Epithelial cell of proximal tubule (primary cell): ENCODE data around the gene ILRUN. TPM values are rescaled to one million over a fixed set of nuclear protein-coding genes. Genes with fewer than 3 reads are reported as not detected.
"Not testable (repeated sequence)": the region's sequence is repeated elsewhere in the genome, so short reads cannot be mapped to it uniquely, and the experiment has no call there.

ENCODE experiments used
- DNase-seq: peaks from one replicate; pipeline ENCODE4 v3.0.0-alpha.2; 2011; ENCODE audit warnings: low read depth
- H3K4me3 ChIP-seq: 2 replicates; pipeline ENCODE4 v1.5.1; 2011; ENCODE audit warnings: low read depth, mild to moderate bottlenecking, low read length
- total RNA-seq: library from RNA; depleted of rRNA; stranded (reverse); fragments of >200 nt; gene quantifications from 2 replicates; pipeline ENCODE4 v1.2.3, GENCODE V29; 2015
- TF ChIP-seq, protein P1 (sequence below): conservative IDR thresholded peaks from 2 replicates; pipeline ENCODE4 v1.5.1; 2012; ENCODE audit warnings: low read depth, mild to moderate bottlenecking, low read length

ILRUN gene
- total RNA-seq, 1 donor from 2014 or later: 22.0 TPM

DNA sequence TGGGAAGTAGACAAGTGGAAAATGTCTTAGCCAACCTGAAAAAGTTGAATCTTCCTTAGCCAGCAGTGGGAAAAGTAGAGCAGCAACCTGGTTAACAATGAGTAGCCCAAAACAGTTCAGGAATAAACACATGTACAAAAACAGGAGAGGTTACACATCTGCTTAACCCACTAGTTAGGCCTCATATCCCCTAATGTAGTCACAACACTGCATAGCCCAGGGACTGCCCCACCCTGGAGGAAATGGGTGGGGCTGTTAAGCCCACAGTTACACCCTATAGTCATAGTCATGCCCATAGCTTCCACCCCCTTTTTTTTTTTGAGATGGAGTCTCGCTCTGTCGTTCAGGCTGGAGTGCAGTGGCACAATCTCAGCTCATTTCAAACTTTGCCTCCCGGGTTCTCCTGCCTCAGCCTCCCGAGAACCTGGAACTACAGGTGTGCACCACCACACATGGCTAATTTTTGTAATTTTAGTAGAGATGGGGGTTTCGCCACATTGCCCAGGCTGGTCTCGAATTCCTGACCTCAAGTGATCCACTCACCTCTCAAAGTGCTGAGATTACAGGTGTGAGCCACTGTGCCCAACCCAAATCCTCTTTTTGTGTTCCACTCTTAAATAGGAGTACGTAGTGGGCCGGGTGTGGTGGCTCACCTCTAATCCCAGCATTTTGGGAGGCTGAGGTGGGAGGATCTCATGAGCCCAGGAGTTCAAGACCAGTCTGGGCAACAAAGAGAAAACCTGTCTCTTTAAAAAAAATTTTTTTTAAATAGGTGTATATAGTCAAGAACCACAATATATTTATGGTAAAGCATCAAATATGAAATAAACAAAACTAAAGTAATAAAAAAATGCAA, 24.5 kb downstream of the ILRUN start:
- DNase-seq: no peak
- TF ChIP-seq, protein P1, sequence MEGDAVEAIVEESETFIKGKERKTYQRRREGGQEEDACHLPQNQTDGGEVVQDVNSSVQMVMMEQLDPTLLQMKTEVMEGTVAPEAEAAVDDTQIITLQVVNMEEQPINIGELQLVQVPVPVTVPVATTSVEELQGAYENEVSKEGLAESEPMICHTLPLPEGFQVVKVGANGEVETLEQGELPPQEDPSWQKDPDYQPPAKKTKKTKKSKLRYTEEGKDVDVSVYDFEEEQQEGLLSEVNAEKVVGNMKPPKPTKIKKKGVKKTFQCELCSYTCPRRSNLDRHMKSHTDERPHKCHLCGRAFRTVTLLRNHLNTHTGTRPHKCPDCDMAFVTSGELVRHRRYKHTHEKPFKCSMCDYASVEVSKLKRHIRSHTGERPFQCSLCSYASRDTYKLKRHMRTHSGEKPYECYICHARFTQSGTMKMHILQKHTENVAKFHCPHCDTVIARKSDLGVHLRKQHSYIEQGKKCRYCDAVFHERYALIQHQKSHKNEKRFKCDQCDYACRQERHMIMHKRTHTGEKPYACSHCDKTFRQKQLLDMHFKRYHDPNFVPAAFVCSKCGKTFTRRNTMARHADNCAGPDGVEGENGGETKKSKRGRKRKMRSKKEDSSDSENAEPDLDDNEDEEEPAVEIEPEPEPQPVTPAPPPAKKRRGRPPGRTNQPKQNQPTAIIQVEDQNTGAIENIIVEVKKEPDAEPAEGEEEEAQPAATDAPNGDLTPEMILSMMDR: no peak

DNA sequence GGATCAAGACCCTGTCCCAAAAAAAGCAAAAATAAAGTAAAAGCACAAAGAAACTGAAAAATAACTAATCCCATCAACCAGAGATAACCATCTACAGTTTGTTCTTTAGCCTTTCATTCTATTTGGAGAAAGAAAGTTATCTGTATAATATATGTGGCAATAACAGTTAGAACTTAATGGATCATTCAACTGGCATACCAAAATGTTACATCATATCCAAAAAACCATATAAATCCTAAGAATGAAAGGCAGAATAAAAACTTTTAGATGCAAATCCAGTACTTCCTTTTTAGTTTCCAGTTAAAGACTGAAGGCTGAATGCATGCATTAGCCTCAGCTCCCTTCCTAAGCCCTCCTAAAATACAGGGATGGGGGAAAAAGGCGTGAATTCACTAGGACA, 25.2 kb downstream of the ILRUN start:
- no peak overlapping the region for H3K4me3 ChIP-seq
- TF ChIP-seq, protein P1: no peak
- no peak for DNase-seq

More for the DNA sequence above, 24.5 kb downstream of the ILRUN start:
- no peak overlapping the region for H3K4me3 ChIP-seq

DNA sequence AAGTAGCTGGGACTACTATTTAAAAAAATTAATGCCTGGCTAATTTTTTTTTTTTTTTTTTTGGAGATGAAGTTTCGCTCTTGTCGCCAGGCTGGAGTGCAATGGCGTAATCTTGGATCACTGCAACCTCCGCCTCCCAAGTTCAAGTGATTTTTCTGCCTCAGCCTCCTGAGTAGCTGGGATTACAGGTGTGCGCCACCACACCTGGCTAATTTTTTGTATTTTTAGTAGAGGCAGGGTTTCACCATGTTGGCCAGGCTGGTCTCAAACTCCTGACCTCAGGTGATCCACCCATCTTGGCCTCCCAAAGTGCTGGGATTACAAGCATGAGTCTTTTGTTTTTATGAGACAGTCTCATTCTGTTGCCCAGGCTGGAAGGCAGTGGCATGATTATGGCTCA, 27.8 kb downstream of the ILRUN start:
- not testable (repeated sequence) for DNase-seq, H3K4me3 ChIP-seq

DNA sequence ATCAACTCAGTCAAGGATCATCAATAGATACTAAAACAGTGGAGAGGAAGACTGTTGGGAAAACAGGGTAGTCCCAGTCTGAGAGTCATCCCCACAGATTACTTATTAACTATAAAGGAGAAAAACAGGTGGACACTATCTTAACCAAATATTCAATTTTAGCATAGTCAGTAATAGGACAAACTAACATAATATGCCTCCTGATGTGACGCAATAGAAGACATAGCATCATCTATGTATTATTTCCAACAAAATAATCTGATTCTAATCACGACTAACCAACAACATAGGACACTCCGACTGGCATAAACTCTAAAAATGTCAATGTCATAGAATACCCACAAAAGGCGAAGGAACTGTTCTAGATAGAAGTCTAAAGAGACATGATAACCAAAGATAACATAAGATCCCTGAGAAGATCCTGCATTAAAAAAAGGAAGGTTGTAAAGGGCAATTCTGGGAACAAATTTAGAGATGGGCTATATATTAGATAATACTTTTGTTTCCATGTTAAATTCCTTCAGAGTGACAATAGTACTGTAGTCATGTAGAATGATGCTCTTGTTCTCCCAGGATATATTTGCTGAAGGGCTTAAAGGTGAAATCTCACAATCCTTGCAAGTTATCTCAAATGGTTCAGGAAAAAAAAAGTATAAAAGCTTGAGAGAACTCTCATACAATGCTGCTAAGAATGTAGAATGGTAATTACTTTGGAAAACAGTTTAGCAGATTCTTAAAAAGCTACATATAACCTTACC, 28.9 kb downstream of the ILRUN start:
- no peak for DNase-seq
- TF ChIP-seq, protein P1: no peak
- no peak overlapping the region for H3K4me3 ChIP-seq

DNA sequence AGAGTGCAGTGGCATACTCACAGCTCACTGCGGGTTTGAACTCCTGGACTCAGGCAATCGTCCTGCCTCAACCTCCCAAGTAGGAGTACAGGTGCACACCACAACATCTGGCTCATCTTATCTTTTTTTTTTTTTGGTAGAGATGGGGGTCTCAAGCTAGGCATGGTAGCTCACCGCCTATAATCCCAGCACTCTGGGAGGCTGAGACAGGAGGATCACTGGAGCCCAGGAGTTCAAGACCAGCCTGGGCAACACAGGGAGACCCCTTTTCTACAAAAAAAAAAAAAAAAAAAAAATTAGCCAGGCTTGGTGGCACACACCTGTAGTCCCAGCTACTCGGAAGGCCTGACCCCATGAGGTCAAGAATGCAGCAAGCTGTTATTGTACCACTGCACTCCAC, 31.5 kb downstream of the ILRUN start:
- DNase-seq: no peak
- TF ChIP-seq, protein P1: no peak

DNA sequence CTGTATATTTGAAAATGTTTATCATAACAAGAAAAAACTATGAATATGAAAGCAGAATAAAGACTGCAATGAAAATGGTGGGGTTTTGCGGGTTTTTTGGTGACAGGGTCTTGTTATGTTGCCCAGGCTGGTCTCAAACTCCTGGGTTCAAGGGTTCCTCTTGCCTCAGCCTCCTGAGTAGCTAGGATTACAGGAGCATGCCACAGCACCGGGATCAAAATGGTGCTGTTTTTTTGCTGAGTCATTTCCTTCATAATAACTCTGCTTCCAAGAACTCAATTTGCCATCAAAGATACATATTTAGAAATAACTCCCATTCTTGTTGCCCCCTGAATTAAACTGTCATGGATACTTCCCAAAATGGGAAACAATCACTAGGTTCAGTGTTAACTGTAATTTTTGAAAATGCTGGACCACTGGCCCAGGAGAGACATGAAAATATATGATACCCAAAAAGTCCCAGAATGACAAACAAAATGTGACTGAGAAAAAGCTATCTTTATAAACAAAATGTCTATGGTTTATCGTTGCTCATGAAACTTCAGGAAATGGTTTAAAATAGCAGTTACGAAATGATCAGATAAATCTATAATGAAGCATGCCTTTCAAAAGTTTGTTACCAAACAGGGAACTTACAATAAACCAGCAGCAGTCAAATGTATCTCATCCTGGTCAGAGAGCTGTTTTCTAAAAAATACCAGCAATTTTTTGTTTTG, 32.2 kb downstream of the ILRUN start:
- DNase-seq: no peak
- TF ChIP-seq, protein P1: no peak
- no peak overlapping the region for H3K4me3 ChIP-seq

More for the DNA sequence above, 31.5 kb downstream of the ILRUN start:
- no peak overlapping the region for H3K4me3 ChIP-seq

DNA sequence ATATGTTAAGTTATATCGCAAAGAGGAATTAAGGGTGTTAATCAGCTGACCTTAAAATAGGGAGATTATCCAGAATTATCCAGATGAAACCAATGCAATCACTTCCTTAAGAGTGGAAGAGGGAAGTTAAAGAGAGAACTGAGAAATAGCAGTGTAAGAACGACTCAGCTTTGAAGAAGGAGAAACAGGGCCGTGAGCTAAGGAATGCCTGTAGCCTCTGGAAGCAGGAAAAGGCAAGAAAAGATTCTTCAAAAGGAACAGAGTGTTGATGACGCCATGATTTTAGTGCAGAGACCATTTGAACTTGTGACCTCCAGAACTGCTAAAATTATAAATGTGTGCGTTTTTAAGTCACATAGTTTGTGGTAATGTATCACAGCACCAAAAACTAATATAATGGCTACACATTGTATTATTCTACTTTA, 32.7 kb downstream of the ILRUN start:
- DNase-seq: no peak
- TF ChIP-seq, protein P1: no peak
- no peak overlapping the region for H3K4me3 ChIP-seq
